HG03354 (cell line): ENCODE measurements around the gene POLR1G.
A peak's percentile ranks its signal among the peaks of the same experiment; 100 is the strongest.

Experiments used
- ATAC-seq: cut with Tn5 transposase; IDR thresholded peaks from one replicate; pipeline ENCODE4 v1.9.1; 2021; ENCODE audit warnings: mild to moderate bottlenecking; ENCODE audit not compliant: unreplicated experiment, poor library complexity, severe bottlenecking

The POLR1G gene

DNA sequence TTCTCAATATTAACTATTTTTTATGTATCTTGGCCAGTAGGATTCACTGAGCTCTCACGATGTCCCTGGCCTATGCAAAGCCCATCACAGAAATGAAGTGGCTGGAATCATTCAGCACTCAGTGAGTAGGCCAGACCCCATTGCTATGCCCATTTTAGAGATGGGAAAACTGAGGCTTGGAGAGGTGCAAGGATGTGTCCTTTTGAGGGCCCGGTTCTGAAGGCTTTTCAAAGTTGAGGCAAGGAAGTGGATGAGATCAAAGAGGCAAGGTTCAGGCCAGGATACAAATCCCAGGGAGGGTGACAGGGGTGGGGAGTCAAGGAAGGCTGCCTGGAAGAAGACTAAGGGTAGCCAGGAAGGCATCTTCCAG is 35.9 kb downstream of the POLR1G start:
- no peak for ATAC-seq

DNA sequence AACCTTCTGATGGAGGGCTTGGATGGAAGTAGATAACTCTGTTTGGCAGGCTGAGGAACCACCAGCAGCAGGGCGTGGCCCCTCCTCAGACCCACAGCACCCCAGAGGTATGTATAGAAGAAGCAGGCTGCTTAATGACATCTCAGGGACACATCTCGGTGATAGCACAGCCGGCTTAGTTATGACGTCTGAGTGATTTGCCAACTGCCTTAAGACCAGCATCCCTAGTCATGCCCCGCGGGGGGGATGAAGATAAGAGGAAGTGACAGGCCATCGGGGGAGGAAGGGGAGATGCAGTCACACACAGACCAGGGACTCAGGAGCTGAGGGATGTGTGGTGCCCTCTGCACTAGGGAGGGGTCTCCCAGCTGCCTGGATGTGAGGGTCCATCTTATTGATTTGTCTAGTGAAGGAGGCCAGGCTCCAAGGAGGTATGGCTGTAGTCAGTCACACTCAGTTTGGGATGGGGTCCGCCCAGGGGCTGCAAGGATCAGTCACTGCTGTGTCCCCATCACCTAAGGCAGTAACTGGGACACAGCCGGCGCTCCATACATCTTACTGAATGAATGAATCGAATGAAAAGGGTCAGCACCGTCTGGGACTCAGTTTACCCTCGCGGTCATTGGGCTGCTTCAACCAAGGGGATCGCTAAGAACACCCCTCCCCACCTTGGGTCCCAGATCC is 36.5 kb downstream of the POLR1G start:
- ATAC-seq, result no peak

DNA sequence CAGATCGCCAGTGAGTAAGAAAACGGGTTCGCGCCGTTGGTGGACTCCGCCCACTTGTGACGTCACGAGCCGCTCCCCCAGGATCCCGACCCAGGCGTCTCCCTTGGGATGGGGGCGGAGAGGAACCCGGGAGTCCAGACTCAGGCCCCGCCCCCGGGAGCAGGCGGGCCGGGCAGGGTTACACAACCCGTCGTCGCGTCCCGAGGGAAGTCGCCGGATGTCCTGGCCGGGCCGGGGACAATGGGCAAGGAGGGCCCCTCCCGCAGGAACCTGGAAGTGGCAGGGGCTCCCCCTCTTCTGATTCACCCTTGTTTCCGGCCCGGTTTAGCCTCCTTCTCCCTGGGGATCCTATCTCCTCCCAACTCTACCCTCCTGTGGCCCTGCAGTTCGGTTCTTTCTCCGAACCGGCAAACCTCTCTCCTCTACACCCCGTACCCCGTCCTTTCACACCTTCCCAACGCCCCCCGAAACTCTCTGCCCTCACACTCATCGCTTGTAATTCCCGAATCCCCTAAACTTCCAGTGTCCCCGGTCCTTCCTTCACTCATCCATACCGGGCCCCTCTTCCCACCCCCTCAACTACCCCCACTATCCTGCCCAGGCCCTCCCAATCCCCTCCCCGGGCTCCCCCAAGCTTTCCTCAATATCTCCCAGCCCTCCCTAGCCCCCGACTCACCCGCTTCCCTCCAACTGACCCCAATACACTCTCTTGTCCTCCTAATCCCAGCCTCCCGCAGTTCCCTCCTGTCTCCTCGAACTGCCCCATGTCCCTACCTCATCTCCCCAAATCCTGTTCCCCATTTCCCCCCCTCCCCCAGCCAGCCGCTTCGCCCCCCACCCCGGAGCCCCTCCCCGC is 37.2 kb downstream of the POLR1G start:
- no peak for ATAC-seq

DNA sequence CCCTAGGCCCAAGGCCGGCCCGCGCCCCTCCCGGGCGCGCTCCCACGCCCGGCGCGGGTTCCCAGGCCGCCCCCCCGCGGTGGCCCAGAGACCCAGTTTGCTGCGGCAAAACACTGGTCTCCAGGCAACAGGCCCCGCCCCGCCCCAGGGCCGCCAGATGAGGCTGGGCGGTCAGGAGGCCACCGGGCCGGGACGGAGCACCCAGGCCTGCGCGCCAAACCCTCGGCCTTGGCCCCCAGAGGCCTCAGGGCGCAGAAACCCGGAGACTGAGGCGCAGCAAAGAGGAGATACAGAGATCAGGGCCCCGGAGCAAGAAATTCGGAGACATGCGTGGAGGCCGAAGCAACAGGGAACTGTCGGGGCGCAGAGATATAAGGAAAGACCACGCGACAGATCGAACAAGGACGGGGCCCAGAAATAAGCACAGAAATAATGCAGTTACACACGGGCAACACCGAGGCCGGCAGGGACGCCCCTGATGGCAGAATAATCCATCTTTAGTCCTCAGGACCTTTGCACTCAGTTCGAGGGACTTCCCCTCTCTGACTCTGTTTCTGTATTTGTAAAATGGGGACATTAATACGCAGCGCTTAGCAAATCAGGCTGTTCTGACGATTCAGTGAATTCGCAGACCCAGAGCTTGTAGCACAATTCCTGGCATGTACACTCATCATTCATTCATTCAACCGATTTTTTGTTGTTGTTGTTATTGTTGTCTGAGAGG is 38.0 kb downstream of the POLR1G start:
- ATAC-seq, result peak; percentile 62

DNA sequence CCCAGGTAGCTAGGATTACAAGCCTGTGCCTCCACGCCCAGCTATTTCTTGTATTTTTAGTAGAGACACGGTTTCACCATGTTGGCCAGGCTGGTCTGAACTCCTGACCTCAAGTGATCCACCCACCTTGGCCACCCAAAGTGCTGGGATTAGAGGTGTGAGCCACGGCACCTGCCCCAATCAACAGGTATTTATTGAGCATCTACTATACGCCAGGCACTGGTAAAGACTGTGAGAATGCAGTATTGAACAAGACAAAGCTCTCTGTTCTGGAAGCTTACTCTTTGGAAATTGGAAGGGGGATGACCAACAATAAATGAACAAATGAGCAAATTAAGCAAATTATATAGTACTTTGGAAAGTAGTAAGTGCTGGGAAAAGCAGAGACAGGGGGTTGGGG is 38.7 kb downstream of the POLR1G start:
- no peak for ATAC-seq

DNA sequence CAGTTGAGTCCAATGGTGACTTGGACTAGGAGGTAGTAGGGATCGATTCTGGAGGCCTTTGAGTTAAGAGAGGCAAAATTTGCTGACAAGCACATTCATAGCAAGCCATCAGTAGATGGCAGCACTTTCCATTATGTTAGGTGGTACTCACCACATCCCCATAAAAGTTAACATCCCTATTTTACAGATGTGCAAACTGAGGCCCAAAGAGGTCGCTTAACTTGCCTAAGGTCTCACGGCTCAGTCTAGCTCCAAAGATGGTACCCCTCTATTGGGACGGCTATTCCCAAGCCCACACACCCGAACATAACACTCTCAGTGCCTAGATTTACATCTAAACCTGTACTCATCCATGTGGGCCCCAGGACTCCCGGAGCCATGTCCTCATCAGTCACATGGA is 39.9 kb downstream of the POLR1G start:
- no peak for ATAC-seq

DNA sequence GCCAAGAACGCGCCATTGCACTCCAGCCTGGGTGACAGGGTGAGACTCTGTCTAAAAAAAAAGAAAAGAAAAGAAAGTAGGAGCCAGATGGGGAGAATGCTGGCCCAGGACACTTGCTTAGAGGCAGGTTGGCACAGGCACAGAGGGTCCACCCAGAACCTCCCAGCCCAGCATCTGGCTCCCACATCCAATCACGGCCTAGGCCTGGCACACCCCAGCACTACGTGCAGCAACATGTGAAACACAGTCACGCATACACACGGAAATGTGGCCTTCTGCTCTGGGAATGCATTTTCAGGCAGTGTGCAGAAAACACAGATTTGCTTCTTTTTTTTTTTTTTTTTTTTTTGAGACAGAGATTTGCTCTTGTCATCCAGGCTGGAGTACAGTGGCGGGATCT is 40.5 kb downstream of the POLR1G start:
- ATAC-seq, result no peak

DNA sequence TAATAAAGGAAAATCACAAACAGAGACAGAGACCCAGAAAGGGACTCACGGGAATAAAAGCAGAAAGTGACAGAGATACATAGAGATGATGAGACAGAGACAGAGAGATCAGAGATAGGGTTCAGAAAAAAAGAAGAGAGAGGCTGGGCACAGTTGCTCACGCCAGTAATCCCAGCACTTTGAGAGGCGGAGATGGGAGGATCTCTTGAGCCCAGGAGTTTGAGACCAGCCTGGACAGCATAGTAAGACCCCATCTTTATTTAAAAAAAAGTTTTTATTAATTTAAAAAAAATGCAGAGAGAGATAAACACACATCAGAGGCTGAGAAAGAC is 41.9 kb downstream of the POLR1G start:
- no peak for ATAC-seq

DNA sequence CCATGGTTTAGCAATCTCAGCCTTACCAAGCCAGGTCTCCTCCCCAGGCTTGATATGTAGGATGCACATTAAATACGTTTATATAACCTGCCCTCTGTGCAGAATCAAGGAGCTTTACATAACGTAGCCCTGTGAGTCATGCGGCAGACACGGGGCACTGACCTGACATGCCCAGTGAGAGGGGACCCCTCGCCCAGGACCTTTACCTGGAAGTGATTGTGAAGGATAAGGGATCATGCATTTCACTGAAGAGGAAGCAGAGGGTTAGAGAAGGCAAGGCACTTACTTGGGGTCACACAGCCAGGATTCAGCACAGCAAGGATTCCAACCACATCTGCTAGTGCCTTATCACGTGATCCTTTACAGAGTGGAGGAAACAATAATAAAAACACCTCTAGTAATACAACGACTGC is 42.4 kb downstream of the POLR1G start:
- no peak for ATAC-seq

DNA sequence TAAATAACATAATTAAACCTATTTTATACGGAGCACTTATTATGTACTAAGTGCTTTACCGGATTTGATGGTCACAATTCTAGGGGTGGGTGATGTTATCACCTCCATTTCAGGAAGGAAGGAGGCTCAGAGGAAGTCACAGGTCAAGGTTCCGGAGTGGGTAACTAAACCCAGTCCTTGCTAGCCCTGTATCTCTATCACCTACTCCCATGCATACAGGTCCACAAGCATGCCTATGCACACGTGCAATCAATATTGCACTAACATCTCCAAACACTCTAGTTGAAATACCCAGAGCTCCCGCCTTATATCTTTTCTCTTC is 43.5 kb downstream of the POLR1G start:
- ATAC-seq, result no peak

DNA sequence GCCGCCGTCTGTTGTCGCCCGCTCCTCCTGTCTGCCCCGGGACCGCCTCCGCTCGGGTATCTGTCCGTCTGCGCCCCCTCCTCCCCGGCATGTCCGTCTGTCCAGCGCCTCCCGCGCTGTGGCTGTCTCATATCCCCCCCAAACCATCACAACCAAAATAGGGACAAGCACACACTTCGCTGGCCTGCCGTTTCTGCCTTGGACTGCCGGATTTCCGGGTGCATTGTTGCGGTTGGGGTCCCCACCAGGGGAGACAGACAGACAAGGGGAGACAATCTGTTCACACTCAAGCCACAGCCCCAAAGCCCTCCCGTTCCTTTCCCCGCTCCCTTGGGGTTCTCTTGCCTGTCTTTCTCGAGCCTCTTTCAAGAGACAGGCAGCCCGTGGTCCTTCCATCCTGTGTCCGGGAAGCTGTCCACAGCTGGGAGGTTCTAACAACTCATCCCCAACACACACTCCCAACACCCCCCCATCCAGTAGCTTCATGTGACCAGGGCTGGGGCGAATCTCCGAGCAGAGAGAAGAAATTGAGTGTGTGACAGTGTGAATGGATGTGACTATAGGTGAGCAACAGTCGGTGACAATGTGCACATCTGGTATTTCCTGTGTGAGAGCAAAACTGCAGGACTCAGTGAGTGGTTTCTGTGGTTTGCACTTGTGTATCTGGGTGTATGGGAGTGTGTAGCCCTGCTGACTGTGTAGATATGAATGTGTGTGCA is 44.8 kb downstream of the POLR1G start:
- ATAC-seq, result no peak

DNA sequence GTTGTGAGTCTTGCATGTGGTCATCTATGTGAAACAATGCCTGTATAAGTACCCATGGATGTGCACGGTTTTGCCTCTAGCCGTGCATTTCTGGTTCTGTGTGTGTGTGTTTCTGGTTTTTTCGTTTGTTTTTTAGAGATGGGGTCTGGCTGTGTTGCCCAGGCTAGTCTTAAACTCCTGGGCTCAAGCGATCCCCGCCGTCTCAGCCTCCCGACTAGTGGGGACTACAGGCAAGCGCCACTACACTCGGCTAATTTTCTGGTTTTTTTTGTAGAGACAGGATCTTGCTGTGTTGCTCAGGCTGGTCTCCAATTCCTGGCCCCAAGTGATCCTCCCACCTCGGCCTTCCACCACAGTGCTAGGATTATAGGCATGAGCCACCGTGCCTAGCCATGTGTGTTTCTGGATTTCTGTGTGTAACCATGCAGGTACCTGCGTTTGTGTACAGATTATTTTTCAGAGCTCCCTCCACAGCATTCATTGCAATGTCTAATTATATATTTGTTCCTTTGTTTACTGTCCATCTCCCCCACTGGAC is 45.5 kb downstream of the POLR1G start:
- ATAC-seq, result no peak

DNA sequence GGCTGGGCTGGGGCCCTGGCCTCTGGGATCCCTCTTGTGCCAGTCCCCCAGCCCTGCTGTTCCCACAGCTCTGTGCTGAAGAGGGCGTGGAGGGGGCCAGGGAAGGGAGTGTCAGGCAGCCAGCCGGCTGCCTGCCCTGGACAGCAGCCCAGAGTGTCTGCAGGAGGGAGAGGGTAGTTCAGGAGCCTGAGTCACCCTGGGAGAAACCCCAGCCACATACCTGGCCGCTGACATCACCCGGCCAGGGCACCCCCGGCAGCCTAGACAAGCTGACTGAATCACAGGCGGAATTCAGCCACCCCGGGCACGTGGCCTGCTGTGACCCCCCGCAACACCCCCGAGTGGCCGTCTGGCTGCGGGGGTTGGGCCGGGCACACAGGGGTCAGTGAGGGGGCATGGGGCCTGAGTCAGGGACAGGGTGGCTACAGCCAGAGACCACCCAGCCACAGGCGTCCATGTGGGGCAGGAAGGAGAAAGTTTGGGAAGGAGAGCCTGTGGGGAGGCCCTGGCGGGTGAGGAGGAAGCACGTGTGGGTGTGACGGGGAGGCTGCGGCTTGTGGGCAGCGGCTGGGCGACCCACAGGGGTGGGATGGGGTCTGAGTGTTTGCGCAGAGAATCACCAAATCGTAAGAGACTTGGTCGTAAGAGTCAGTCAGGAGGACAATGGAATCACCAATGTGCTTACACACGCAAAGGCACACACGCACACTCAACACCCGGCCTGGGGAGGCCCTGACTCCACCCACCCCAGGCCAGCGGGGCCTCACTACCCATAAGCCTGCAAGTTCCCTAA is 49.5 kb downstream of the POLR1G start:
- ATAC-seq, result no peak

DNA sequence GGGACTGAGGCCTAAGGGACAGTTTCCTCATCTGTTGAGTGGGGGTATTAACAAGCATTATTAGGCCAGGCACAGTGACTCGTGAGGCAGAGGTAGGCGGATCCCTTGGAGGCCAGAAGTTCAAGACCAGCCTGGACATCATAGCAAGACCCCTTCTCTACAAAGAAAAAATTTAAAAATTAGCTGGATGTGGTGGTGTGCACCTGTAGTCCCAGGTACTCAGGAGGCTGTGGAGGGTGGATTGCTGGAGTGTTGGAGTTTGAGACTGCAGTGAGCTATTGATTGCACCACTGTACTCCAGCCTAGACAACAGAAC is 50.0 kb downstream of the POLR1G start:
- ATAC-seq, result no peak

DNA sequence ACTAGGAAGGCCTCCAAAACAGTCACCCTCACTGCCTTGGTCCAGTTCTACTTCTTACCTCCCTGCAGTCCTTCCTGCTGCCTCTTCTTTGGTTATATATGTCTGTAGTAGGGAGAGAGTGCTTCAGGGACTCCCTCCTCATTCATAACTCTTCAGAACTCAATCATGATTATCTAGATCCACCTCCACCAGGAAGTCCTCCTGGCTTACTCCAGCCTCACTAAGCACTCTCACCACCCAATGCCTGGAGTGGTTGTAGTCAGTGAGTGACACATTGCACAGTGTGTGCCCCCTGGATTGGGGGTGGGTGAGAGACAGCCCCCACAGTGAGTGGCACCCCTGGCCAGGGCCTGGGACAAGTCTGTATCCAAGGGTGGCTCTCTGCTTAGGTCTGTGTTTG is 51.3 kb downstream of the POLR1G start:
- no peak for ATAC-seq
